ENCODE results near the gene ST6GALNAC3. TPM values are rescaled to one million over a fixed set of nuclear protein-coding genes. Genes with fewer than 3 reads are reported as not detected.

Gene ST6GALNAC3
- total RNA-seq, 2 donors from 2014 or later, result 0.24 to 0.30 TPM

DNA sequence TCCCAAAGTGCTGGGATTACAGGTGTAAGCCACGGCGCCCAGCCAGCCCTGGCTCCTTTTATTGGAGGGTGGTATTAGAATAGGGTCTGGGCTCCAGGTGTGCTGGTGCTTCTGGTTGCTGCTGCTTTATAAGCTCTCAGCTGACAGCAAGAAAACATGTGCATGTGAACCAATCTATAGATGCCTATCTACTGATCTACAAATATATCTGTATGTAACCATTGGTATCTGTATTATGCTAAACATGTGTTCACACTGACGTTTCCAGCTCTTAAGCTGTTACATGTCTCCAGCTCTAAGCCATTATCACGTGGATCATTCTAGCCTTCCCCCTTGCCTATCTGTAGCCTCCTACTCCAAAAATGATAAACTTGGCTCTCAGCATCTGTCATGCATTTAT is 82.4 kb downstream of the ST6GALNAC3 start:
- no peaks in the 10 kb centered on the region for H3K4me1 Mint-ChIP-seq
- no peak for ATAC-seq (replicated peaks)
- H3K36me3 Mint-ChIP-seq (ENCODE audit: low read depth), result no peaks in the 10 kb centered on the region
- no peak overlapping the region for H3K4me3 Mint-ChIP-seq
- no peaks in the 10 kb centered on the region for H3K27me3 Mint-ChIP-seq
- H3K9me3 Mint-ChIP-seq, result no peaks in the 10 kb centered on the region
- no peak overlapping the region for H3K27ac Mint-ChIP-seq

GRCh38 chr1:76158126-76158525 is 83.6 kb downstream of the ST6GALNAC3 start:
- Mint-ChIP-seq H3K4me3 (no peak overlapping the region), H3K4me1 (no peaks in the 10 kb centered on the region), H3K27ac (no peak overlapping the region), H3K36me3 (ENCODE audit: low read depth) (no peaks in the 10 kb centered on the region), H3K9me3 (no peaks in the 10 kb centered on the region), H3K27me3 (no peaks in the 10 kb centered on the region)
- no peak for ATAC-seq (replicated peaks)

- H3K4me1 Mint-ChIP-seq, result no peaks in the 10 kb centered on the region
- no peaks in the 10 kb centered on the region for H3K27me3 Mint-ChIP-seq
- no peak overlapping the region for H3K27ac Mint-ChIP-seq
- ATAC-seq (replicated peaks), result no peak
- no peaks in the 10 kb centered on the region for H3K9me3 Mint-ChIP-seq
- H3K4me3 Mint-ChIP-seq, result no peak overlapping the region
- no peaks in the 10 kb centered on the region for H3K36me3 Mint-ChIP-seq (ENCODE audit: low read depth)
Measured at GRCh38 chr1:76160225-76160624, 85.7 kb downstream of the ST6GALNAC3 start.

DNA sequence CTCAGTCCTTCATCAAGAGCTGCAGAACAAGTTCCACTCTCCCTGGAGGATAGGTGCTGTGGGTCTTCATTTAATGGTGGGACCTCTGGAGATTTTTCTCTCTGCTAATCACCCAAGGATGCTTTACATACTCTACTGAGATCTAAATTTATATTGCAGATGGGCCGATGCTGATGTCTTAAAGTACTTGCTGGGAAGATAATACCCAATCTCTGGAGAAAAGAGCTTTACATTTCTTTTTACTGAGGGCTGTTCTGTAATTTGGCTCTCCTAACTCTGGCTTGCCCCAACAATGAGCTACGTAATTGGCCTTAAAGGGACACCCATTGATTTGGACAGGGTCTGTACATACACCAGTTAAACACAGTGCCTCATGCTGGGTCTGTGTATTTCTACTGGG is 86.9 kb downstream of the ST6GALNAC3 start:
- Mint-ChIP-seq H3K27me3 (no peaks in the 10 kb centered on the region), H3K4me3 (no peak overlapping the region), H3K9me3 (no peaks in the 10 kb centered on the region), H3K4me1 (no peaks in the 10 kb centered on the region), H3K27ac (no peak overlapping the region), H3K36me3 (ENCODE audit: low read depth) (no peaks in the 10 kb centered on the region)
- ATAC-seq (replicated peaks), result no peak

DNA sequence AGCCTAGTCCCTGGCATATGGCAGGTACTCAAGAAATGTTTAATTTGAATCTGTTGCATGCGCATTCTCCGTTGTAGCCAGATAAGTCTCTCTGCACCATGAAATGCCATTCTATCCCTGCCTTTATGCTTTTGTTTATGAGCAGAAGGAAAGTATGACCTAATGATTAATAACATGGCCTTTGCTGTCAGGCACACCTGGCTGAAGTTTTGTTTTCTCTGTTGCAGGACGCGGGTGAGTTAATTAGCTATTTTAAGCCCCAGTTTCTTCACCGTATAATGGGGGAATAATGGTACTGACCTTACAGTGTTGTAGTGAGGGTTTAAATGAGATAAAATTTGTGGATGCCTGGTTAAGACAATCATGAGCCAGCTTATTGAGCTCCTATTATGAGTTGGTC is 87.7 kb downstream of the ST6GALNAC3 start:
- no peak for ATAC-seq (replicated peaks)
- H3K4me1 Mint-ChIP-seq, result no peaks in the 10 kb centered on the region
- H3K27me3 Mint-ChIP-seq, result no peaks in the 10 kb centered on the region
- no peak overlapping the region for H3K4me3 Mint-ChIP-seq
- H3K27ac Mint-ChIP-seq, result no peak overlapping the region
- H3K9me3 Mint-ChIP-seq, result no peaks in the 10 kb centered on the region
- H3K36me3 Mint-ChIP-seq (ENCODE audit: low read depth), result no peaks in the 10 kb centered on the region

DNA sequence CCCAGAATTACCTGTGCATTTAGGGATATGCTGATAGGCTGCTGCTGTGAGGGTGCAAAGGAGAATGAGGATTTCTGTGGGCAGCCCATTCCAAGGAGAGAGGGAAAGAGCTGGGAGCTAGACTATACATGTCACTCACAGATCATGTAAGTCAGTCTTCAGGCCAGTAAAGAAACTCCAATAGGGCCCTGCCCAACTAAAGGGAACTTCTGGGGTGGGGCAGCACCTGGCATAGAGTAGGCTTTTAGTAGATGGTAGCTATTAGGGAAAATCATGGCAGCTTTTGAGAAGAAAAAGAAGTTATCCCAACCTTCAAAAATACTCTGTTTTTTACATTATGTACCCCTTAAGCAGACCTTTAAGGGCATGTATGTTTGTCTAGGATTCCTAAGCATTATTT is 89.6 kb downstream of the ST6GALNAC3 start:
- H3K9me3 Mint-ChIP-seq, result no peaks in the 10 kb centered on the region
- no peak for ATAC-seq (replicated peaks)
- no peak overlapping the region for H3K4me3 Mint-ChIP-seq
- H3K27ac Mint-ChIP-seq, result no peak overlapping the region
- H3K36me3 Mint-ChIP-seq (ENCODE audit: low read depth), result no peaks in the 10 kb centered on the region
- no peaks in the 10 kb centered on the region for H3K27me3 Mint-ChIP-seq
- H3K4me1 Mint-ChIP-seq, result no peaks in the 10 kb centered on the region

DNA sequence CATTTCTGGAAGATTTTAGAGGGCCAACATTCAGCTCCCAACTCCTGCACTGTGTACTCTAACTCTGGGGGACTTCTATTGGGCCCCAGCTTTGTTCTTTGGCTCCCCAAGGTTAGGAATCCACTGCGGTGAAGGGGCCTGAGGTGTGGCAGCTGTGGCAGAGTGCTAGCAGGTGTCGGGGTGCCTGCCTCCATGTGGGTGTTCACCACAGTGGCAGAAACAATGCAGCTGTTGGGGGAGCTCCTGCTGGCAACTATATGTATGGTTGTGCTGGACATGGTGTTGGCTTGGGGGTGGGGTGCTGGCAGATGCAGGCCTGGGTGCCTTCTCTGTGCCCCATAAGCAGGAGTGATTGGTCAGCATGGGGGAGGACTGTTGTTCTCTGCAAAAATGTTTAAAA is 95.5 kb downstream of the ST6GALNAC3 start:
- no peak for ATAC-seq (replicated peaks)

DNA sequence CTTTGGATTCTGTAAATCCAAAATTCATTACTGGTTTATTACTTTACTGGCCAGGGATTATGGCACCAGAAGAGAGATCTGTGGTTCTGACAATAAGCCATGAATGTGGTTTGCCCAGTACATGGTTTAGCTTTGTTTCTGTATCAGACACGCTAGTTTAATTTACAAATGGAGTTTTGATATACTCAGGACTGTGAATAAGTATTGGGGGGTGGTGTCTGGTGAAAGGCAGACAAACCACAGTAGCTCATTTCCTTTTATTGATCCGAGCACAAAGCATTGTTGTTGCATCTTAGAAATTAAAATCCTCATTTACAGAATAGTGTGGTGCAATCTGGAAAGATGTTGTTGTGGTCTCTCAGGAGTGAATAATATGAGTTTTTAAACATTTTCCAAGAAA is 96.0 kb downstream of the ST6GALNAC3 start:
- Mint-ChIP-seq H3K27me3 (peaks cover 4% of the 10 kb centered on the region), H3K4me1 (no peaks in the 10 kb centered on the region), H3K4me3 (no peak overlapping the region), H3K27ac (no peak overlapping the region), H3K9me3 (no peaks in the 10 kb centered on the region), H3K36me3 (ENCODE audit: low read depth) (no peaks in the 10 kb centered on the region)
- no peak for ATAC-seq (replicated peaks)

More for the DNA sequence above, 95.5 kb downstream of the ST6GALNAC3 start:
- no peak overlapping the region for H3K4me3 Mint-ChIP-seq
- H3K36me3 Mint-ChIP-seq (ENCODE audit: low read depth), result no peaks in the 10 kb centered on the region
- peaks cover 4% of the 10 kb centered on the region for H3K27me3 Mint-ChIP-seq
- H3K9me3 Mint-ChIP-seq, result no peaks in the 10 kb centered on the region
- no peak overlapping the region for H3K27ac Mint-ChIP-seq
- no peaks in the 10 kb centered on the region for H3K4me1 Mint-ChIP-seq

GRCh38 chr1:76176000-76176399 is 101.5 kb downstream of the ST6GALNAC3 start:
- peak; percentile 74 for ATAC-seq (replicated peaks)
- H3K4me1 Mint-ChIP-seq, result no peaks in the 10 kb centered on the region
- H3K27ac Mint-ChIP-seq, result no peak overlapping the region
- H3K9me3 Mint-ChIP-seq, result no peaks in the 10 kb centered on the region
- no peaks in the 10 kb centered on the region for H3K36me3 Mint-ChIP-seq (ENCODE audit: low read depth)
- H3K27me3 Mint-ChIP-seq, result peaks cover 15% of the 10 kb centered on the region
- no peak overlapping the region for H3K4me3 Mint-ChIP-seq

GRCh38 chr1:76177615-76178014 is 103.1 kb downstream of the ST6GALNAC3 start:
- no peak overlapping the region for H3K27ac Mint-ChIP-seq
- H3K4me3 Mint-ChIP-seq, result no peak overlapping the region
- H3K27me3 Mint-ChIP-seq, result peaks cover 11% of the 10 kb centered on the region
- H3K4me1 Mint-ChIP-seq, result no peaks in the 10 kb centered on the region
- no peaks in the 10 kb centered on the region for H3K9me3 Mint-ChIP-seq
- no peaks in the 10 kb centered on the region for H3K36me3 Mint-ChIP-seq (ENCODE audit: low read depth)
- no peak for ATAC-seq (replicated peaks)

DNA sequence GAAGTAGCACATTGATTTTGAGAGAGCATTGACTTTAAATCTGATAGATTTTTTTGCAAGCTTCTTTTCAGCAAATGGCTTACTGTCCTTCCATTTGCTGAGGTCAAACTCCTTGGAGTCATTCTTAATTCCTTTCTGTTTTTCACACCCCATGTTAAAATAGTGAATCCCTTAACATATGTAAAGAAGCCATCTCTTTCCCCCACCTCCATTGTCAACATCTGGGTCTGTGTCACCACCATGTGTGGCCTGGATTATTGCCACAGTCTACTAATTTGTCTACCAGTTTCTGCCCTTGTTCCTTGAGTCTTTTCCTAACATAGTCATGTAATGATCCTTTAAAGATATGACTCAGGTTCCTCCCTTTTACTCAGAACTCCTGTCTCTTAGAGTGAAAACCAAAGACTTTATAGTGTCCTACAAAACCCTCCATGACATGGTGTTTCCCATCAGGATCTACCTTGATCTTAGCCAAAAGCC is 104.7 kb downstream of the ST6GALNAC3 start:
- peaks cover 16% of the 10 kb centered on the region for H3K27me3 Mint-ChIP-seq
- ATAC-seq (replicated peaks), result peak; percentile 38
- no peak overlapping the region for H3K4me3 Mint-ChIP-seq
- H3K4me1 Mint-ChIP-seq, result no peaks in the 10 kb centered on the region
- H3K27ac Mint-ChIP-seq, result no peak overlapping the region
- no peaks in the 10 kb centered on the region for H3K9me3 Mint-ChIP-seq
- H3K36me3 Mint-ChIP-seq (ENCODE audit: low read depth), result no peaks in the 10 kb centered on the region

GRCh38 chr1:76185207-76185606 is 110.7 kb downstream of the ST6GALNAC3 start:
- Mint-ChIP-seq H3K36me3 (ENCODE audit: low read depth) (no peaks in the 10 kb centered on the region), H3K27me3 (peaks cover 14% of the 10 kb centered on the region), H3K27ac (no peak overlapping the region), H3K9me3 (no peaks in the 10 kb centered on the region), H3K4me1 (no peaks in the 10 kb centered on the region), H3K4me3 (no peak overlapping the region)
- no peak for ATAC-seq (replicated peaks)

- H3K36me3 Mint-ChIP-seq (ENCODE audit: low read depth), result no peaks in the 10 kb centered on the region
- no peaks in the 10 kb centered on the region for H3K9me3 Mint-ChIP-seq
- no peaks in the 10 kb centered on the region for H3K4me1 Mint-ChIP-seq
- H3K4me3 Mint-ChIP-seq, result no peak overlapping the region
- no peak for ATAC-seq (replicated peaks)
- no peak overlapping the region for H3K27ac Mint-ChIP-seq
- H3K27me3 Mint-ChIP-seq, result peaks cover 14% of the 10 kb centered on the region
Measured at GRCh38 chr1:76186554-76187170, 112.1 kb downstream of the ST6GALNAC3 start.

- Mint-ChIP-seq H3K27ac (no peak overlapping the region), H3K27me3 (peaks cover 14% of the 10 kb centered on the region), H3K9me3 (no peaks in the 10 kb centered on the region), H3K4me1 (no peaks in the 10 kb centered on the region), H3K36me3 (ENCODE audit: low read depth) (no peaks in the 10 kb centered on the region), H3K4me3 (no peak overlapping the region)
- no peak for ATAC-seq (replicated peaks)
Measured at GRCh38 chr1:76187436-76187835, 112.9 kb downstream of the ST6GALNAC3 start.

GRCh38 chr1:76189310-76189709 is 114.8 kb downstream of the ST6GALNAC3 start:
- Mint-ChIP-seq H3K4me3 (no peak overlapping the region), H3K36me3 (ENCODE audit: low read depth) (no peaks in the 10 kb centered on the region), H3K4me1 (no peaks in the 10 kb centered on the region), H3K27me3 (peaks cover 9% of the 10 kb centered on the region), H3K27ac (no peak overlapping the region), H3K9me3 (no peaks in the 10 kb centered on the region)
- no peak for ATAC-seq (replicated peaks)
